Ovary (tissue), 9 donors: Measurements from ENCODE around the gene PLA2G4F. TPM values are rescaled to one million over a fixed set of nuclear protein-coding genes. Genes with fewer than 3 reads are reported as not detected.

ENCODE experiments used
- DNase-seq, 5 donors: peaks; one replicate each; pipeline ENCODE4 v3.0.0-alpha.2; 2019 to 2020
- H3K27ac ChIP-seq, 2 donors: fragments of 200-600 bp; one replicate each; pipeline versions ENCODE4 v1.5.1 to v1.8.0; 2019 to 2022
- H3K27me3 ChIP-seq: fragments of 200-600 bp; one replicate; pipeline ENCODE4 v1.8.0; 2022
- H3K36me3 ChIP-seq: fragments of 200-600 bp; sonication (generic); one replicate; pipeline ENCODE4 v1.5.1; 2019
- H3K4me1 ChIP-seq: one replicate; pipeline ENCODE4 v1.8.1; 2013; ENCODE audit warnings: mild to moderate bottlenecking, moderate library complexity; ENCODE audit not compliant: insufficient read depth
- H3K4me3 ChIP-seq: fragments of 200-600 bp; sonication (generic); one replicate; pipeline ENCODE4 v1.5.1; 2017
- H3K9me3 ChIP-seq, 2 donors: fragments of 200-600 bp in 1 of 2; sonication (generic) in 1 of 2; one replicate each; pipeline versions ENCODE4 v1.5.1 to v1.8.1; 2013 to 2019; ENCODE audit warnings: mild to moderate bottlenecking in 1 of 2, moderate library complexity in 1 of 2
- EP300 ChIP-seq: sonication (generic); formaldehyde crosslinking; IDR thresholded peaks from one replicate; pipeline ENCODE4 v1.6.1; 2017; ENCODE audit warnings: antibody characterized with exemption
- POLR2A ChIP-seq: fragments of 450-650 bp; IDR thresholded peaks from one replicate; pipeline ENCODE4 v1.6.1; 2017; ENCODE audit warnings: antibody characterized with exemption, mild to moderate bottlenecking, moderate library complexity
- WGBS, 3 donors: extraction: QIAGEN DNeasy Blood & Tissue Kit in 1 of 3; methylation state at CpG; one replicate each; pipeline versions ENCODE4 v1.1.5 to v1.1.7; 2013 to 2017; 5-methylcytosine and 5-hydroxymethylcytosine counted together
- intact Hi-C, 4 donors: fragments of 100-400 bp; cut with DNase I; formaldehyde crosslinking; loops; one replicate each; pipeline versions ENCODE4 v1.11.0 to v1.15.1; 2022 to 2023
- polyA plus RNA-seq, 2 donors: library from polyadenylated mRNA; stranded (reverse); fragments of 200-250 nt in 1 of 2; fragments of 350-450 nt in 1 of 2; fragmentation: Illumina TruSeq in 1 of 2; extraction: RNeasy Lipid Tissue Mini Kit (QIAGEN cat#74804) in 1 of 2; gene quantifications; one replicate each; pipeline ENCODE4 v1.2.3, GENCODE V29; 2013 to 2014
- total RNA-seq, 7 donors: library from RNA; depleted of rRNA in 2 of 7; stranded (reverse); fragments of >200 nt in 2 of 7; fragmentation: NEBNext Ultra II Directional in 3 of 7; extraction: Animal tissue kit (Norgen Biotek cat#: 25700) in 3 of 7; gene quantifications; one replicate each; pipeline versions ENCODE4 v1.1.0 to v1.2.4, GENCODE V29; 2016 to 2023
- TF ChIP-seq, protein P1 (sequence below), 3 donors: fragments of 450-650 bp in 2 of 3; fragments of 200-600 bp in 1 of 3; IDR thresholded peaks; one replicate each; pipeline versions ENCODE4 v1.5.1 to v1.8.0; 2016 to 2022; ENCODE audit warnings: antibody characterized with exemption in 3 of 3, mild to moderate bottlenecking in 1 of 3
- donor health status: DM: no; HTN: no; CAD: no; lungs with moderate emphysema.
- donor health status: DM: no; HTN: no; CAD: no.
- donor health status: Bipolar disorder and iron deficiency.
- donor health status: DM: yes; HTN: yes; CAD: no.
- donor health status: DM: no; HTN: no; CAD: no.
- donor health status: DM: yes; HTN: yes; CAD: no.

The PLA2G4F gene
- total and polyA plus RNA-seq, 9 donors = 0.07 to 0.23 (median 0.17) TPM; not detected in 5

DNA sequence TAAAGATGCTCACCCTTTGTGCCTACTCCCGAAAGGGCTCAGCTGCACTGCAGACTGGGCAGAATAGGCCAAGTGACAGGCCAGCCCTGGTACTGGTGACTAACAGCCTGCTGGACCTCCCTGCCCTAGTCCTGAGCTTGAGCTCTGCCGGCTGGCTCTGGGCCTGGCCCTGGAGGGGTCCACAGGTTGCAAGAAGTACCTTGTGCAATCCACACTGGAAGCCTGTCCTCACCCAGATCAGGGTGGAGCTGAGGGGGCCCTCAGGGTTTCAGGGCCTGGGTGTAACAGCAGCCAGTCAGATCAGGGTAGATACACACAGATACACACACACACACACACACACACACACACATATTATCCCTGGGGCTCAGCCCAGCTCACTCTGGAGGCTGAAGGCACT, 34.8 kb downstream of the PLA2G4F start:
- intact Hi-C loops = no loop called here
- Histone ChIP-seq H3K4me1 (no peaks in the 10 kb centered on the region), H3K27ac (no peak overlapping the region), H3K9me3 (no peaks in the 10 kb centered on the region), H3K36me3 (no peaks in the 10 kb centered on the region), H3K4me3 (no peak overlapping the region), H3K27me3 (no peaks in the 10 kb centered on the region)
- 21 to 67% (median 31%) methylated on average over 1 to 2 of the region's 2 CpGs for WGBS, 3 donors
- no peak for DNase-seq
- TF ChIP-seq, protein P1, sequence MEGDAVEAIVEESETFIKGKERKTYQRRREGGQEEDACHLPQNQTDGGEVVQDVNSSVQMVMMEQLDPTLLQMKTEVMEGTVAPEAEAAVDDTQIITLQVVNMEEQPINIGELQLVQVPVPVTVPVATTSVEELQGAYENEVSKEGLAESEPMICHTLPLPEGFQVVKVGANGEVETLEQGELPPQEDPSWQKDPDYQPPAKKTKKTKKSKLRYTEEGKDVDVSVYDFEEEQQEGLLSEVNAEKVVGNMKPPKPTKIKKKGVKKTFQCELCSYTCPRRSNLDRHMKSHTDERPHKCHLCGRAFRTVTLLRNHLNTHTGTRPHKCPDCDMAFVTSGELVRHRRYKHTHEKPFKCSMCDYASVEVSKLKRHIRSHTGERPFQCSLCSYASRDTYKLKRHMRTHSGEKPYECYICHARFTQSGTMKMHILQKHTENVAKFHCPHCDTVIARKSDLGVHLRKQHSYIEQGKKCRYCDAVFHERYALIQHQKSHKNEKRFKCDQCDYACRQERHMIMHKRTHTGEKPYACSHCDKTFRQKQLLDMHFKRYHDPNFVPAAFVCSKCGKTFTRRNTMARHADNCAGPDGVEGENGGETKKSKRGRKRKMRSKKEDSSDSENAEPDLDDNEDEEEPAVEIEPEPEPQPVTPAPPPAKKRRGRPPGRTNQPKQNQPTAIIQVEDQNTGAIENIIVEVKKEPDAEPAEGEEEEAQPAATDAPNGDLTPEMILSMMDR (IDR thresholded peaks at IDR 0.05) = no peak
- TF ChIP-seq EP300 (no peak), POLR2A (no peak)

DNA sequence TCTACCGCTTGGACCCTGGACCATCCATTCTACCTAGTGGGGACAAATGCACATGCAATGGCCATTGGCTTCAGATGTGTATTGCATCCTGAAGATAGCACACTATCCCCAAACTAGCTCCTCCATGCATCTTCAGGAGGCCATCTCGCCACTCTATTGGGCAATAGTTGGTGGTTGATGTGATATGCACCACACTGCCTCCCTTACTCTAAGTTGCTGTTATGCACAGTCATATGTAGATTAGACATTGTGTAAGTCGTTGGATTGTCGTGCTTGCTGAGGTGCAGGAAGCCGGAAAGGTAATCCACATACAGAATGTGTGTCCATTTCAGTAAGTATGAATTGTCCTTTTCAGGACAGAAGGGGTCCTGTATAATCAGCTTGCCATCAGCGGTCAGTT, 35.4 kb downstream of the PLA2G4F start:
- Histone ChIP-seq H3K9me3 (no peaks in the 10 kb centered on the region), H3K36me3 (no peaks in the 10 kb centered on the region), H3K27ac (no peak overlapping the region), H3K4me3 (no peak overlapping the region), H3K27me3 (no peaks in the 10 kb centered on the region), H3K4me1 (no peaks in the 10 kb centered on the region)
- 84 to 97% (median 91%) methylated on average over 6 of the region's 6 CpGs for WGBS, 3 donors
- intact Hi-C loops = no loop called here
- TF ChIP-seq, protein P1 (IDR thresholded peaks at IDR 0.05) = no peak
- TF ChIP-seq EP300 (no peak), POLR2A (no peak)
- no peak for DNase-seq

DNA sequence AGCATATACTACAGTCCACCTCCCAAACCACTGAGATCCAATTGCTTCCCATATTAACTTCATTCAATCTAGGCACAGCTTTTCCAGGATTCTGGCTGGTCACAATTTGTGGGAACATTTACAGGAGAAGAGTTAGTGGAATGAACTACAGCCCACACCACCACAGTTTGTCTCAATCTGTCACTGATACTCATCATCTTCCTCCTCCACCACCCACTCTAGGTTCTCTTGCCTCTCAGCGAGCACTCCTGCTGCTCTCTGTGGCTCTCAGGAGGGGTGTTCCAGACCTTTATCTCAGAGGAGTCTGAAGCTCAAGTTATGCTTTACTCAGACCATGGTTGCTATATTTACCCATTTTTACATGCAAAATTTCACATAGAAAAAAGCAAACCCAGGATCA, 36.2 kb downstream of the PLA2G4F start:
- DNase-seq = no peak
- TF ChIP-seq, protein P1 (IDR thresholded peaks at IDR 0.05) = no peak
- TF ChIP-seq POLR2A (no peak), EP300 (no peak)
- H3K36me3 ChIP-seq = no peaks in the 10 kb centered on the region
- no peaks in the 10 kb centered on the region for H3K9me3 ChIP-seq
- H3K4me1 ChIP-seq = no peaks in the 10 kb centered on the region
- H3K4me3 ChIP-seq = no peak overlapping the region
- H3K27ac ChIP-seq = no peak overlapping the region
- intact Hi-C loops = no loop called here
- WGBS, 3 donors = 81 to 91% (median 90%) methylated on average over 1 of the region's 1 CpG
- H3K27me3 ChIP-seq = no peaks in the 10 kb centered on the region

DNA sequence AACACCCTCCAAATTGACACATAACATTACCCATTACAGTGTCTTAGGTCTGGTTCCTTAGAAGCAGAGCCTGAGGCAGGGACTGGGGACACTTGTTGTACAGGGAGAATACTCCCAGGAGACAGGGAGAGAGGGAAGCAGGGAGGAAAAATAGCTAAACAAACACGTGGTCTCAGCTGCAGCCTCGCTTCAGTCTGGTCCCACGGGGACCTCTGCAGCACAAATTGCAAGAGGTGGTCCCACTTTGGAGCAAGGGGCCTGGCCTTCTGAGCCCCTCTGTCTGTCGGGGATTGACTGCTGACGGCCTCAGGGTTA, 37.0 kb downstream of the PLA2G4F start:
- 30 to 49% (median 43%) methylated on average over 5 of the region's 5 CpGs for WGBS, 3 donors
- no peak for TF ChIP-seq POLR2A
- no peak for TF ChIP-seq EP300
- TF ChIP-seq, protein P1 (IDR thresholded peaks at IDR 0.05) = no peak
- Histone ChIP-seq H3K9me3 (no peaks in the 10 kb centered on the region), H3K4me1 (no peaks in the 10 kb centered on the region), H3K27ac (no peak overlapping the region), H3K36me3 (no peaks in the 10 kb centered on the region), H3K4me3 (no peak overlapping the region), H3K27me3 (no peaks in the 10 kb centered on the region)
- DNase-seq = no peak
- intact Hi-C loops = no loop called here
